SK-N-MC (cell line): ENCODE data around the gene VANGL2.

ENCODE experiments used
- EZH2 ChIP-seq: fragments of 200-600 bp; sonication (generic); IDR thresholded peaks from one replicate; pipeline ENCODE4 v1.6.1; 2017; ENCODE audit warnings: antibody characterized with exemption
- POLR2AphosphoS5 ChIP-seq: IDR thresholded peaks from 2 replicates; pipeline ENCODE4 v1.6.1; 2012; ENCODE audit warnings: mild to moderate bottlenecking, low read depth, low read length, borderline replicate concordance

GRCh38 chr1:160455153-160455517, 54.8 kb downstream of the VANGL2 start:
- TF ChIP-seq POLR2AphosphoS5 (no peak), EZH2 (no peak)
